Eye (tissue), 1 donor: ENCODE data around the gene TNFRSF18.

Experiments
- DNase-seq: peaks from one replicate; pipeline ENCODE4 v3.0.0-alpha.2; 2015

Gene TNFRSF18

GRCh38 chr1:1173793-1174415 is 32.5 kb downstream of the TNFRSF18 start, which contains the start of gene TTLL10:
TTLL10 (plus strand) TSS chr1:1173880; CDS start chr1:1179216, 5,336 bp downstream.
- peak; percentile 65 for DNase-seq

- no peak for DNase-seq
Measured at GRCh38 chr1:1173061-1173792, 33.2 kb downstream of the TNFRSF18 start.

- no peak for DNase-seq
Measured at GRCh38 chr1:1171546-1172340, 34.6 kb downstream of the TNFRSF18 start.

GRCh38 chr1:1171161-1171545 is 35.2 kb downstream of the TNFRSF18 start:
- no peak for DNase-seq

- no peak for DNase-seq
Measured at GRCh38 chr1:1170215-1171091, 35.9 kb downstream of the TNFRSF18 start.

GRCh38 chr1:1169429-1170214 is 36.8 kb downstream of the TNFRSF18 start:
- no peak for DNase-seq

- no peak for DNase-seq
Measured at GRCh38 chr1:1168451-1169411, 37.7 kb downstream of the TNFRSF18 start.

- DNase-seq = no peak
Measured at GRCh38 chr1:1167841-1168450, 38.4 kb downstream of the TNFRSF18 start.

GRCh38 chr1:1167398-1167821 is 39.0 kb downstream of the TNFRSF18 start:
- DNase-seq = no peak

- peak; percentile 21 for DNase-seq
Measured at GRCh38 chr1:1166642-1167397, 39.6 kb downstream of the TNFRSF18 start.

GRCh38 chr1:1165900-1166421 is 40.4 kb downstream of the TNFRSF18 start:
- DNase-seq = no peak

- peak; percentile 16 for DNase-seq
Measured at GRCh38 chr1:1165485-1165884, 40.9 kb downstream of the TNFRSF18 start.

GRCh38 chr1:1164701-1165451 is 41.5 kb downstream of the TNFRSF18 start:
- DNase-seq = no peak

GRCh38 chr1:1164361-1164700 is 42.1 kb downstream of the TNFRSF18 start:
- DNase-seq = peak; percentile 9

- DNase-seq = no peak
Measured at GRCh38 chr1:1163538-1164070, 42.8 kb downstream of the TNFRSF18 start.

- DNase-seq = peak; percentile 6
Measured at GRCh38 chr1:1162597-1163537, 43.5 kb downstream of the TNFRSF18 start.

GRCh38 chr1:1161683-1162079 is 44.7 kb downstream of the TNFRSF18 start:
- peak; percentile 2 for DNase-seq
